HG02884 (cell line): ENCODE measurements around the gene TNS3.
A peak's percentile ranks its signal among the peaks of the same experiment; 100 is the strongest.

Experiments
- ATAC-seq: cut with Tn5 transposase; IDR thresholded peaks from one replicate; pipeline ENCODE4 v1.9.1; 2021; ENCODE audit warnings: mild to moderate bottlenecking, moderate library complexity; ENCODE audit not compliant: unreplicated experiment

TNS3 gene

DNA sequence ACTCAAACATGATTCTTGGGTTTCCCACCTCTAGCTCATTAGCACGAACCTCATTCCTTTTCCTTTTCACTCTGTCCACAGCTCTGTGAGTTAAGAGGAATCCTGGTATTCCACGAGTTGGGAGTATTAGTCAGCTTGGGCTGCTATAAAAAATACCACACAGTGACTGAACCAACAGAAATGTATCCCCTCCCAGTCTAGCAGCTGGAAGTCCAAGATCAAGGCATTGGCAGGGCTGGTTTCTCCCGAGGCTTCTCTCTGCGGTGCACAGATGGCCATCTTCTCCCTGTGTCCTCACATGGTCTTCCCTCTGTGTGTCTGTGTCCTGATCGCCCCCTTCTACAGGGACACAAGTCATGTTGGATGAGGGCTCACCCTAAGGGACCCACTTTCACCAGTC lies 261.6 kb downstream of the TNS3 start:
- ATAC-seq = no peak

DNA sequence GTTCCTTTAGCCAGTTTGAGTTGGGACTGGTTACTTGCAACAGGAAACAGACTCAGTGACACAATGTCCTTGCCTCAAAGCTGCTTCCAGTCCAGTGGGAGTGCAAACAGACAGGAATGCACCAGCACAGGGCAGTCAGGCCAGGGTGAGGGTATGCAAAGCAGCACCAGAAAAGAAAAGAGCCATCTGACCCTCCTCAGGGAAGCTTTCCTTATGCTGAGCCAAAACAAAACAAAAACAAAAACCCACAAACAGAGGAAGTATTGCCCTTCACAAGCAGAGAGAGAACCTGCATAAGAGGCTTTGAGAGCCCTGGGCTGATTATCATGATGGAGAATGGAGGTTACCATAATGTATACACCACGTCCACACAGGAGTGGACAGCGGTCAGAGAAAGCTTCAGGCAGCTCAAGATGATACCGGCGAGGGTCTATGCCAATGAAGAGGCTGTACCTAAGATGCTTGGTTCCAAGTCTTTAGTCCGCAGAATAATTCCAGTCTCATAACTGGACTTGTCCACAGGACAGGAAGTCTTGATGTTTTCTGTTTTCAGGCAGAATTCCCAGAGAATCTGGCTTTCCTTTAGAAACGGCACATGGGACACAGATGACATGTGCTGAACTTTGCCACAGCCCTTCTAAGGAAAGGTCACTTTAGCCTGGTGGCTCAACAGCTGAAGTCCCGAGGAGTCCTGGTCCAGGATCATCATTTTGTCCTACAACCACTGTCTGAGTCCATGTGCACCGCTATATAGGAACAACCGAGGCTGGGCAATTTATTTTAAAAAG lies 263.3 kb downstream of the TNS3 start:
- ATAC-seq = peak; percentile 77

DNA sequence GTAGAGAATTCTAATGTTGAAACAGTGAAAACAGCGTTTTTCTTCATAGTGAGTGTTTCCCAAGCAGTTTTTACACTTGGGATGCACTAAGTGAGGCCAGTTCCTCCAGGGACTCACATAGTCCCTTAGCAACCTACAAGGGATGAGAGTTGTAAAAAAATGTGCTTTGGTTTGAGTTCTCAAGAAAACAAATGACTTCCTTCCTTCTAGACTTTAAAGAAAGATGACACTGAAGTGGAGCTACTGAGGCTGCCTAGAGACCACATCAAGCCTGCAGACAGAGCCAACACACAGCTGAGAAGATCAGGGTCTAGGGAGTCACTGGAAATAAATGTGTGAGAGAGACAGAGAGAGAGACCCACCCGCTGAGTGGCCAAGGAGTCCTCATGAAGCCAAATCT lies 264.4 kb downstream of the TNS3 start:
- no peak for ATAC-seq

DNA sequence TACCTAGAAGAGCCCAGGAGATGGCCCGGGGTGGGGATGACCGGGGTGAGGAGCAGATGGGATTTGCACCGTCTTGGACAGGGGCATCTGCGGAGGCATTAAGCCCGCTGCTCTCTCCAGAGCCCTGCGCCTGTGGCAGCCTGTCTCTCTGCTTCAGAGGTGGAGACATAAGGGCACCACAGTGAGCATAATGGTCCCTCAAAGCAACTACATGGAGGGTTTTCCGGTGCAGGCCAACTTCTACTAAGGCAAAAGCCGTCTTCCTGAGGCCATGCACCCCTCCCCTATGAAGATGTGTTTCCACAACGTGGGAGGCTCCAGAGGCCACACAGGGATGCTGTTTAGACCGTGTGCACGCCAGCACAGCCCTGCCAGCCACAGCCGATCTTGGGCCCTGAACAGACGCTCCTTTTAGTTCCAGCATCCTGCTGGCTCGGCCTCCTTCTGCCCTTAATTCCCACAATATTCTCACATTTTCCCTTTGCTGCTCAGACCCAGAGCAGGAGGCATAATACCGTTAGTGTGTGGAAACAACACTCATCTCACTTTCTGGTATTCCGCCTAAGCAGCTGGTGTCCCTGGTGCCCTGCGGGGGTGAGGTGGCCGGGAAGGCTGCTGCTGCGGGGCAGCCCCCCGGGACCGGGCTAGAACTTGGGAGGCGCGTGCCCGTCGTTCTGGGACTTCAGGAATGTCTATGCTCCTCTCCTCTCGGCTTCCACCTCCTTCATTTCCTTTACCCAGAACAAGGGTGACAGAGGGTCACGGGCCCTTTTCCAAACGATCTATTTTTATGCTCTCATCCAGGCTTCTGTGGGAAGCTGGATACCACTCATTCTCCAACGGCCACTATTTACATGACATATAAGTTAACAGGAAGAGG lies 266.9 kb downstream of the TNS3 start:
- no peak for ATAC-seq

DNA sequence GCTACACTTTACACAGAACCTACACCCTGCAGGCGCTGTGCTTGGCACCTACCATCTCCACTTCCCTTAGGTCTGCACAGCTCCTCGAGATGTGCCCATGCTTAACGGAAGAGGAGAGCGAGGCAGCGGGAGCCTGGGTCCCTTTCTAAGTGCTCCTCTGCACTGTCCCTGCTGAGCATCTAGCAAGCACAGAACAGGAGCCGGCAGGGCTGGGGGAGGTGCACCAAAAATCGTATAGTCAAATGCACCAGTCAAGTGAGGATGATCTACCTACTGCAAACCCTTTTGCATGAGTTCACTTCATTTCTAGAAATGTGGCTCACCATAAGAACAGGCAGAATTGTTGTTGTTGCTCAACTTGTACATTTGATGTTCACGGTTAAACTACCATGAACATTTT lies 267.7 kb downstream of the TNS3 start:
- ATAC-seq = no peak

DNA sequence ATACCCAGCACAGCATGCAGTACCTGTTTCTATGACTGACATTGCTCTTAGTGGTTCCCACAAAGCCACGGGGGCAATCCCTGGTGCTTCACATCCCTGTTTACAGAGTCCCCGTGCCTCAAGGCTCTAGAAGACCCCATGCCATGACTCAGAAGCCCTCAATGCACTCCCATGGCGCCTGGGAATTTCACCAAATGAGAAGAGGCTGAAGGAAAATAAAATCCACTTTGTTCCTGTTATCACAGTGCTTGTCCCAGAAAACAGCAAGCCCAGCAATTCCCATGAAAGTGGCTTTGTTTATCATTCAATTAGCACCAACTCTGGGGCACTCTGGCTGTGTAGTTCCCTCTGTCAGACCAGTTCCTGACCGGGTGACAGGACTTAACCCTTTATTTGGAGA lies 268.3 kb downstream of the TNS3 start:
- ATAC-seq = no peak

DNA sequence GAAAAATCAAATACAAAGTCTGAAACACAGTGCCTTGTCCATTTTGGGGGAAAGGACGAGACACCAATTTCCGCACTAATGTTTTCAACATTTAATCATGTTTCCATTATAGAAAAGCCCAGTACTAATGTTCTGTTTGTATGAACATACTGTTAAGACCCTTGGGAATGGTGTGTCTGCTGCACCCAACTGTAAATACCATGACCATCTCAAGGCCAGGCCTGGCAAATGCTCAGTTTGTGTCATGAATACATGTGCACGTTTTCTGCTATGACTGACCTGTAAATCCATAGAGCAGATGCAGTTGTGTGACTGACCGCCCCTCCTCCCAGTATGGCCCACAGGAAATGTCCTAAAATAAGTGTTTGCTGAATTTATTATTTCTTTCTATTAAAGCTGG lies 270.0 kb downstream of the TNS3 start:
- no peak for ATAC-seq

DNA sequence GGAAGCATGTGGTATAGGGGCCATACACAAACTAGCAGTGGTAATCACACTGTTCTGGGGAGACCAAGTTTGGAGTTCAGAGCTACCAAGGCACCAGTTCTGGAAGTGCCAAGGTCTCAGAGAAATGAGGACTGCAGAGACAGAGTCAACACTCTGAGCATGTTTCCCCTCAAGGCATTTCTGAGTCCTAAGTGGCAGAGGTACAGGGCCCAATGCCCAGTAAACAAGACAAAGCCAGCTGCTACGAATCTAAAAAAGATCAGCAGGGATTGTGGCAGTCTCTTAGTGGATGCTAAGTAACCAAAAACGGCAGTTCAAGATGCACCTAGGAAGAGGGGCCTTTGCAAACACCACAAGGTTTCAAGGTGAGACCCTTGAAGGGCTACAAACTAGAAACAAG lies 271.9 kb downstream of the TNS3 start:
- ATAC-seq = no peak

DNA sequence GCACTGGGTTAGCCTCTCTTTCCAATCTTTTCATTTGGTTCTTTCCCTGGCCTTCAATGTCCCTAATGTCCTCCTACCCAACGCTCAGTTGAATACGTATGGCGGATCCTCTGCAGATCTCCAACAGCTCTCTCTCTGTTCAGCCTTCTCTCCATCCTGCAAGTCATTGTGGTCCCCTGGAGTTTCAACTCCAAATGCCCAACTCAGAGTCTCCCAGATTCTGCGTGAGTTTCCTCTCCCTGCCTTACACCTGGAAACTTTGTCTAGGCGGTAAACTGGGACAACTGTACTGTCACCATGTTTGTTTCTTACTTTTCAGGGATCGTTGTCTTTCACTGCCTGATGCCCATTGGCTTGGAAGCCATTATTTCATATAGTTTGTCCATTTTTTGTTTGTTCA lies 273.1 kb downstream of the TNS3 start:
- no peak for ATAC-seq

DNA sequence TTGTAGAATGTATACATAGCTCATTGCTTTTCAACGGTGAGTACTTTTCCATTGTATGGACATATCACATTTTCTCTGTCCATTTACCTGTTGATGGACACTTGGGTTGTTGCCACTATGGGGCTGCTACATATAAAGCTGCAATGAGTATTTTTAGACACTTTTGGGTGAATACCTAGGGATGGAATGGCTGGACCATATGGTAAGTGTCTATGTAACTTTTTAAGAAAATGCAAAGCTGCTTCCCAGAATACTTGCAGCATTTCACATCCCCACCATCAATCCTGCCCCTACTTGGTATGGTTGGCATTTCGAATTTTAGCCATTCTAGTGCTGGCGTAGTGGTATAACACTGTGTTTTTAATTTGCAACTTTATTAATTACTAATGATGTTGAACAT lies 274.6 kb downstream of the TNS3 start:
- no peak for ATAC-seq

DNA sequence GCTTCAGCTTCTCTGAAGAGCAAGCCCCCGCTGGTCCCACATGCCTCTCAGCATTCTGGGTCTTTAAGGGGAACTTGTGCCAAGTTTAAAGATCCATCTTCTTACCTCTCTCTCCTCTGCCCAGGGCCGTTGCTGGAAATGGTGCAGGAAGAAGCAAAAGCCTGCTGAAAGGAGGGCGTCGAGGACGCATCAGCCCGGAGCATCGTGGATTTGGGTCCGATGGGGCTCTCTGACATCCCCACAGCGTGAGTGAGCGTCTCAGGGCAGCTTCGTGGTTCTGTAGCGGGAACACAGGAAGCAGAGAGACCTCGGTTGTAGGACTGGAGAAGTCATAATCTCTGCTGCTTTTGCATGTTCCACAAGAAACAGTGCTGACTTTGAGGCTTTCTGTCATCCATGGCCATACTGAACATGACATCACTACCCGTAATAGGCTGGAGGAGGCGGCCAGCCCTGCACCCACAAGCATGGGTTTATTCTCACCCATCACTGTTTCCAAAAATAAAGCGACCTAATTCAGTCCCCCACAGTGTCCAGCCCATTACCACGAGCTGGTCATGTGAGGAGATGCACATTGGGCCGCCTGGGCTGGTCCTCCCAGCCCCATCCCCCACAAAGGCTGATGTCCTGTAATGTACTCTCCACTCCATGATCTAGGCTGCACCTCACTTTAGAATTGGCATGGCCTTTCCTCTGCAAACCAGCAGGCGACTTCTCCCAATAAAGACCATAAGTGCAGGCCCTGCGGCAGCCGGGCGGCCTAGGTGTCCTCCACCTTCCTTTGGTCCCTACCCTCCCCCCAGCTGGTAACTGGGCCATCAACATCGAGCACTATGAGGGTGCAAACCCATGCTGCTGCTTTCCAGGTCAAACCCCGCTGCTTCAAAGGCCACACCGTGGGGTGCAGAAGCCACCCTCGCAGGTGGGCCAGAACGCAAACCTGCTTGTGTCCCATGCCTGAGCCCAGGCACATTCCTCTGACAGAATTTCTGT lies 276.9 kb downstream of the TNS3 start:
- ATAC-seq = no peak

DNA sequence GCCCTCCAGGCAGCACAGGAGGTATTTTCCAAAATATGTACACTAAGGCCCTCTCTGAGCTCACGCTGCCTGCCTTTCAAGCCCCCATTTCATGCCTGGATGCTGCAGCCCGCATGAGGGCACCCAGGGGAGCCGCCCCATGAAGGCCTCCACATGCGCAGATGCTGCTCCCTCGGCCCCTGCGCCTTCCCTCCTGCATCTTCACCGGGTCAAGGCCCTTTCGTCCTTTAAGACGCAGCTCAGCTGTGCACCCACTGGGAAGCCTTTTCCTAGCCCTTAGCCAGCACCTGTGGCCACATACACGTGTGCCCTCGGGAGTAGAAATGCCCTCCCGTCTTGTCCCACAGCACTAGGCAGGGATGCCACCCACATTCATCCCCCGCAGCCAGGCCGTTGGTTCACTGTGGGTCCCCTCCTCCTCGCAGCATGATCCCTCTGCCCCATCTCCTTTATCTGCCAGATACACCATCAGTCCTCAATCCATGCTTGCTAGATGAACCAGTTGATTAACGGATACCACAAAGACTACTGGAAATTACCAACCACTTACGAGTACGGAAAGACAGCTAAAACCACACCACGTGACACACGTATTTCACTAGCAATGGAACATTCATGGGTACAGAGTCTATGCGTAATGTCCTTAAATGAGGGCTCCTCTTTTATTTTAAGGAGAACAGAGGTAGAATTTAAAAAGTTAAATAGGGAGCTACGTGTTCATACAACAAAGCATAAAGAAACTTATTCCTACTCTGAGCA lies 278.0 kb downstream of the TNS3 start:
- ATAC-seq = no peak

DNA sequence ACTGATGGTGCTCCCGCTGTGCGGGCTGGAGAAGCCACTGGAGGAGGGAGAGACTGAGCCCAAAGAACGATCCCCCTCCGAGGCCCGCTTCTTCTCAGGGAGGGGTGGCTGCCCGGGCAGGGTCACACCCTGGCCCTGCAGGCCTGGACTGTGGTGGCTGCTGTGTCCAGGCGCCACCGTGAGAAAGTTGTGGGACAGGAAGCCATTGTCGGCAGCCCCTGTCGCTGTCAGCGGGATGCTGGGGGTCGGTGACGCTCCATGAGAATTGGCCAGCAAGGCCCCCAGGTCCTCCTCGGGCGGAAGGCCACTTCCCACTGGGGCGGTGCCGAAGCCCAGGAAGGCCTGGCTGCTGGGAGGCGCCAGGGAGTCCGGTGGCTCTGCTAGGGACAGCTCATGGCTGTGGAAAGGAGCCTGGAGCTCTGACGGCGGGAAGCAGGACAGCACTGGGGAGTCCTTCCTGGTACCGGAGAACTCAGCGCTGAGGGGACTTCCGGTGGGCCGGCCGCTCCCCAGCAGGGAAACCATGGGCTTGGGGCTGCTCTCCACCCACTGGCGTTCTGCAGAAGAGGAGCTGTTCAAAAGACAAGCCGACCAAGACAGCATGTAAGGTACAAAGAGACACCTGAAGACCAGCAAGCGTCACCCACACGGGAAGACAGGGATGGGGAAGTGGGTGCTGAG lies 278.8 kb downstream of the TNS3 start:
- no peak for ATAC-seq

DNA sequence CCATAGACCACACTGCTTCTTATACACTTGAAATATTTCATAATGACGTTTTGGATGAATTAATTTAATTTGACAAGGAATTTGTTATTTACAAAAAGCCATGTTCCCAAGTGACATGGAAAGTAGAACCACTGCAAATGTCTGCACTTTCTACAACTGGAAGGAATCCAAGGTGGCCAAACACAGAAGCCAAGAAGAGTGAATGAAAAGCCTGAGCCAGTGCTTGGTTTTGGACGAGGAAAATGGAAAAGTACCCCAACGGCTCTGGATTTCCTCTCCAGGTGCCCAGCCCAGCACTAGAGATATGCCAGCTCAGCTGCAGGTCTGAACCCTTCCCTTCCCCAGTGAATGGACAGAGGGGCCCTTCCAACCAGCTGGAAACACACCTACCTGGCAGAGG lies 279.4 kb downstream of the TNS3 start:
- ATAC-seq = no peak

DNA sequence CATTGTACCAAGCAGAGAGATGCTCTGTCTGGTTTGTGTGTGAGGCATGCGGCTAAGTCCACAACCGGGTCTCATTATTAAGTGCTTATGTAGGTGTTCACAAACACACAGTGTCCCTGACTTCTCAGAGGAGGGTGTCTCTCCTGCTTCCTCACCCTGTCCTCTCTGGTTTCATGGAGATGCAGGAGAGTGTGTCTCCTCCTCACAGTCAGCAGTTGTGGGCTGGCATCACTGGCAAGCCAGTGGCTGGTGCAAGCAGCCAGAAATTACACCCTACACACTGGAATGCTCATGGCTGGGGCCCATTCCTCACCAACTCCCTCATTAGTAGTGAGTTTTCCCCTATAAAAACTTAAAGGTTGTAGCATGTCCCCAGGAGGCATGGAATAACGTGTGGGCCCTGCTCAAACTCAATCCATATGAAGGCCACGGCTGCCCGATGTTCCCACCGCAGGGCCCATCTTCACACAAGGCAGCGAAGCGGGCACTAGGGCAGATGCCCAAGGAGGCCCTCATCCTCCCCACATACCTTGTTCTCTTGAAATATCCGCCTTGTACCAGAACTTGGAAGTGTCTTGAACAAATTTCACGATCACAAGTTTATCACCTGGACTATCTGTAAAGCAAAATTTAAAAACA lies 280.1 kb downstream of the TNS3 start:
- no peak for ATAC-seq

DNA sequence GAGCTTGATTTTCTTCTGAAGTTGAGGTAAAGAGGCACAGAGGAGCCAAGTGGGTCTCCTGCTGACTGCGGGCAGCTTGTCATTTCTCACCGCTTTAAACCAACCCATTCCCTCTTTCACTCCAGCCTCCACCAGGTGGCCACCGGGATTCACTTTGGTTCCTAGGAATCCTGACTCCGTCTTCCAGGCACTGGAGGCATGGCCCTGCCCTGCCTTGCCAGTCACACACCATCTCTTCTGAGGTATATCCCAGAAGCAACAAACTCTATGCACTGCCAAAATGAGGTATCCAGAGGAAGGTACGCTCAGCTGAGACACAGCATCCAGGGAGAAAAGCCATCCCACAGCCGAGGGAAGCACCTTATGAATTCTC lies 280.8 kb downstream of the TNS3 start:
- no peak for ATAC-seq

DNA sequence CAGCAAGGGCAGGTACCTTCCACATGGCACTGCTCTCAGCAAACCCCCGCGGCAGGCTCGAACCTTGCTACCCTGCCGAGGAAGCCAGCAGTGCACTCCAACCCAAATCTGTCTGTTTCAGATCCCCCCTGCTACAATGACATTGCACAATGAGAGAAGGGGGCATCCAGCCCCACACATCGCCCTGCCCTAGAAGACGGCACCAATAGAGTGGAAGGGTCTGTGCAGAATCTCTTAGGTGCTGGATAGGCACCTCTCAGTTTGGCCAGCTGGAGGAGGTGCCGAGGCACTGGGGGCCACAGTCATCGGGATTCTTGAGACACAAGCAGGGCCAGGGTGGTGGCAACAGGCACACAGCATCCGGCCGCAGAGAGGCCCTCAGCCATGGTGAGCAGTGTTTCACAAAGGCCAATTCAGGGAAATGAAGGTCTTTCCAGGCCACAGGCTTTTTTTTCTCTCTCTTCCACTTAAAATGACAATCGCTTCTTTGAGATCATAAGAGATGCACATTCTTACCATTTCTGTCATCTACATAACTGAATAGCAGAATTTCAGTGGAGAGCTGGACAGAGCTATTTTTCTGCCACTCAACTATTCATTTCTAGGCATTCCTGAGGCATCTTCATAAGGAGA lies 281.3 kb downstream of the TNS3 start:
- ATAC-seq = no peak

DNA sequence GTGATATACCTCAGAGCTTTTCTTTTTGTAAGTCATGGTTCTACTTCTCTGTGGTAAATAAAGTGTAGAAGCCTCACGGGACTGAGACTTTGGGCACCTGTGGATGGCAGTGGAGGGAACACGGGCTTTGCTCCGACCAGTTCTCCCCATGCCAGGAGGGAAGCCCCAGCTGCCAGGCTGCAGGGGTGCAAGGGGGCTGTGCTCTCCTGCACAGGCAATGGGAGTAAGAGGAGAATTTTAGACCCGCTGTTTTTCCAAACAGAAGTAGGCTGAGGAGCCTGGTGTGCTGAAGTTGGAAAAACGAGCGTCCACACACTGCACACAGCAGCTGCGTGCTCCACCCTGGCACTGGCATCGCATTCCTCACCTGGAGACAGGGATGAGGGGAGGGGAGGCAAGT lies 282.4 kb downstream of the TNS3 start:
- ATAC-seq = no peak

DNA sequence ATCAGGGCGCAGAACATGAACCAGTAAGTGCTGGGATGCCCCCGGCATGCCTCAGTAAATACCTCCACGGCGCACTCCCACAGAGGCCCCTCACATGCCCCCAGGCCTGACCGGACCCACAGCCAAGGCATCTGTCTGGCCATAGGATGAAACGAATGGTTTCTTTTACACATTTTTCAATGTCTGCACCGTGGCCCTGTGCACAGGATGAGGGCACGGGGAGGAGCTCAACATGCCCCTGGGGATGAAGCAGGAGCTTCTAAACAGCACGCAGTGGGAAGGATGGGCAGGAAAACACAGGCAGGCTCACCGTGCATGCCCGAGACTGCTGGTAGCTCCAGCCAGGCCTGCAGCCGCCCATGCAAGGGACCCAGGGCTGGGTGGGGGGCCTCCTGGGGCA lies 283.3 kb downstream of the TNS3 start:
- ATAC-seq = no peak
